ENCODE measurements around the gene CTNNAL1.
A peak's percentile ranks its signal among the peaks of the same experiment; 100 is the strongest.
"Not testable (repeated sequence)": the region's sequence is repeated elsewhere in the genome, so short reads cannot be mapped to it uniquely, and the experiment has no call there.

The CTNNAL1 gene

DNA sequence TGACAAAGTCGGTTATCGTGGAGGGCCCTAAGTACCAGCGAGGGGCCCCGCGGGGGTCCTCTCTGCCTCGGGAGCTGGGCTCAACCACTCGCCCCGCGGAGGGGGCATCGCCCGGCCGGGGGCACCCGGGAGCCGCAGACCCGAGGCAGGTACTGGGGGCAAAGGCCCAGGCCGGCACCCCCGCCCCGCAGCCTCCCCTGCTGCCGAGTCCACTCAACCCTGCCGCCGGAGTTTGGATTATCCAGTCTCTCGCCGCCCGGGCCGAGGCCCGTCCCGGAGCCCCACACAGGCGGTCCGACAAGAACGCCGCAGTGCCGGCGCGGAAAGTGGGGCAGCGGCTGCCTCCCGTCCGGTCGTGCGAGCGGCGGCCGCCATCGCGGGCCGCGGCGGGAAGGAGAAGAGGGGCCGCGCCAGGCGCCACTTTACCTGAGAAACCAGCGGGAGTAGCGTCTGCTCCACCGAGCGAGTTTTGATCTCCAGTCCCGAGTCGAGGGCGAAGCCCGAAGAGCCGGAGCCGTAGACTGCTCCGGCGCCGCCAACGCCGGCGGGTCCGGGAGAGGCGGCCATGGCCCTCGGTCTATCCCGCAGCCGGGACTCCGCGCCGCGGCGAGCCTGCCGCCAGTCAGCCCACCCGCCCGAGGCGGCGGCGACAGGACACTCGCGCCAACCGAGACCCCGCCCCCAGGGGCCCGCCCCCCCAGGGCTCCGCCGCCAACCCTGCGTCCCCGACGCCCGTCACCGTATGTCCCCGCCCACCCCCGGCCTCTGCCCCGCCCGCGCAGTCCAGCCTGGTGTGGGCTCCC, at the start of gene CTNNAL1:
TSS of gene CTNNAL1 (minus strand) at position 624 of the 803 bp plus-strand sequence. CDS start at position 567, 57 bp downstream.
- DNase-seq, result peak; percentile 92

GRCh38 chr9:109062543-109062942, 49.2 kb upstream of the CTNNAL1 start:
- DNase-seq, result no peak

DNA sequence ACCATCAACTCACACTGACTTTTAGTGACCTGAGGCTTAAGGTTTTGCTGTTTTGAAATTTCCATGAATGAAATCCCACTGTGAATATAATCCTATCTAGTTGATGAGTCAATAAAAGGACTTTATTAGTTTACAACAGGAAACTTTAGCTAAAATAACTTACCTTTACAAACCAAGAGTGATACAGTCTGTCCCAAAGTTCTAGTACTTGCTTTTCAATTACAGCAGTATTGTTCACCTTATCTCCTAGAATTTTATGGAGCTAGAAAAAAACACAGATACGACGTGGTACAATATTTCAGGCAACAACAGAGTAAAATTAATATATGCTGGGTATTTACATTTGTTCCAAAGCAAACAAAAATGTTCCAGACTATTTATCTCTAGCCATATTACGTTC, 46.9 kb upstream of the CTNNAL1 start:
- DNase-seq, result no peak

GRCh38 chr9:109053121-109053520, 39.8 kb upstream of the CTNNAL1 start:
- DNase-seq, result not testable (repeated sequence)

GRCh38 chr9:109052416-109052815, 39.1 kb upstream of the CTNNAL1 start:
- DNase-seq, result no peak

DNA sequence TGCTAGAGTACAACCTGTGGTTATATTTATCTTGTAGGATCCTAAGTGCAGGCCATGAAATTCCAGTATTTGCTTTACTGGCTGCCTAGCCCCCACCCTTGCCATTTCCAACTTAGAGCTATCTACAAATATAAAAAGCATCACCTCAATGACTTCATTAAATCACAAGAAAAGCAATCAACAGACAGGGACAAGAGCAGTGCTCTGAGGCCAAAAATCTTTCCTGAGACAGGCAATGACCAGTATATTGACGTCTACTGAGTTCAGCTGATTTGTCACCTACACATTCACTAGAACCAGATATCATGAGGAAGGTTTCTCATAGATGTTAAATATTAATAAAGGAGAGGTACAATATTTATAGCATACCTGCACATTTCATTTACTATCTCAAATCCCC, 38.4 kb upstream of the CTNNAL1 start:
- no peak for DNase-seq

GRCh38 chr9:109050444-109050843, 37.1 kb upstream of the CTNNAL1 start:
- no peak for DNase-seq

- no peak for DNase-seq
Observed at GRCh38 chr9:109048822-109049221, 35.5 kb upstream of the CTNNAL1 start.

GRCh38 chr9:109047259-109047658, 34.0 kb upstream of the CTNNAL1 start:
- no peak for DNase-seq

- no peak for DNase-seq
Observed at GRCh38 chr9:109046346-109046745, 33.0 kb upstream of the CTNNAL1 start.

DNA sequence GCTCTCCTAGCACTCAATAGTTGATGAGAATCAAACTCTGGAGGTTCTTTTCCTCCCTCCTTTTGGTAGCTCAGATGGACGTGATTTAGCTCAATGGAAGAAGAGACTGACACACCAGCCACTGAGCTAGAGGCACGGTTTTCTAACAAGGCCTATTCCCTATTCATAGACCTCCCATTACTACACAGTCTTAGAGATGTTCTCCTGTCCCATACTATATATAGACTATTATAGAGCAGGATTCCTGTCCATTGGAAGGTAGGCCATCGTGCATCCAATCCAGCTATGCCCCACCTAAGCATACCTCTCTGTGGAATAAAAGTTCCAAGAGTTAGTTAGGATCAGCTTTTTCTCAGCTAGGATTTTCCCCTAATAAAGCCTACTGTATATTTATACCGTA, 30.3 kb upstream of the CTNNAL1 start:
- DNase-seq, result no peak

DNA sequence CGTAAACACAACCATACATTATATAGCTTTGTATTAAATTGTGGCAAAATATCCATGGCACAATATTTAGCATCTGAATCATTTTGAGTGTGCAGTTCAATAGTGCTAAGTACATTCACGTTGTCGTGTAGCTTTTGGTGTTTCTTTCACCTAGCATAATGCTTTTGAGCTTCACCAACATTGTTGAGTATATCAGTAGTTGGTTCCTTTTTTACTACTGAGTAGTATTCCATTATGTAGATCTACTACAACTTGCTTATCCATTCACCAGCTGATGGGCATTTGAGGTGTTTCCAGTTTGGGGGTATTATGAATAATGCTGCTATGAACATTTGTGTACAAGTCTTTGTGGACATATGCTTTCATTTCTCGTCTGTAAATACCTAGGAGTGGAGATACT, 27.3 kb upstream of the CTNNAL1 start:
- no peak for DNase-seq

DNA sequence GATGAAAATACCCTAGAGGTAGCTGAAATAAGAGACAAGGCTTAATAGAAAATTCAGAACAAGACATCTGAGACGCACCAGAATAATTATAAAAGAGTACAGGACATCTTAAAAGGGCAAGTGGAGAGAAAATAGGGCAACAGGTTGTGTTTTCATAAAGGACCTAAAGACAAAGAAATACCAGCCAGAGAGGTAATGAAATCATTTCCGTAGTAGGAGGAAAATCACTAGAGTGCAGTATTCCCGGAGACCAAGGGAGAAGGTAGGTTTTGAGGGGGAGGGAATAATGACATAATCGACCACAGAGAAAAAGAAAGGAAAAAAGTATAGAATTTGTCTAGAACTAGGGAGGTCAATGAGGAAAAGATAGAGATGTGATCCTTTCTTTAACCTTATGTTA, 26.2 kb upstream of the CTNNAL1 start:
- DNase-seq, result no peak

DNA sequence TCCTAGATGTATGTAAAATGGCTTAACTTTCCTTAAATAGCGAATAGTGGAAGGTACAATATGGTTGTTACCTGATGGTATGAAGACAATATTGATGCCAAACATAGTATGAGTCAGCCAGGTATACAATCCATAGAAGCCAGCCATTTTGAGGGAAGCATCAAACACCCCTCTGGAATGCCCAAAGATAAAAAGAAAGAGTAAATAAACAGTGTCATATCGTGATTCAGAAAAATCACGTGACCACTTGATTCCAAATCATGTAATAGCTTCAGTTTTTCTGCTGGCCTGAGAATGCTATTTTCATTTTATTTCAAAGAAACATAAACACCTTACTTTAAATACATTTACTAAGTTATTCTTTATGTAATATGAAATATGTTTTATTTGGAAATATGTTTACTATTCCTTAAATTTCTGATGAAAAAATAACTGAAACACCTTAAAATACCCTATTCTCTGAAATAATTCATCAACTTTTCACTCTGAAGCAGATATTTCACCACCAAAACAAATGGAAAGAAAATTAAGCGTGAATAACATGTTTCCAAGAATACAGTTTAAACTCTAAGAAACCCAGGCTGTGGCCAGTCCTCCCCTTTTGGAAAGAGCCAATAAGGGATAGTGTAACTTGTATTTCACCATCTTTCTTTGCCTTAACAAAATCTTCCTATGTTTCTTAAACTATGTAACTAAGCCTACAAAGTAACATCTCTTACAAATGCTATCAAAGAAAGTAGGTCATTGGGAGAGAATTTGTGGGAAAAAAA, 24.8 kb upstream of the CTNNAL1 start:
- DNase-seq, result no peak

DNA sequence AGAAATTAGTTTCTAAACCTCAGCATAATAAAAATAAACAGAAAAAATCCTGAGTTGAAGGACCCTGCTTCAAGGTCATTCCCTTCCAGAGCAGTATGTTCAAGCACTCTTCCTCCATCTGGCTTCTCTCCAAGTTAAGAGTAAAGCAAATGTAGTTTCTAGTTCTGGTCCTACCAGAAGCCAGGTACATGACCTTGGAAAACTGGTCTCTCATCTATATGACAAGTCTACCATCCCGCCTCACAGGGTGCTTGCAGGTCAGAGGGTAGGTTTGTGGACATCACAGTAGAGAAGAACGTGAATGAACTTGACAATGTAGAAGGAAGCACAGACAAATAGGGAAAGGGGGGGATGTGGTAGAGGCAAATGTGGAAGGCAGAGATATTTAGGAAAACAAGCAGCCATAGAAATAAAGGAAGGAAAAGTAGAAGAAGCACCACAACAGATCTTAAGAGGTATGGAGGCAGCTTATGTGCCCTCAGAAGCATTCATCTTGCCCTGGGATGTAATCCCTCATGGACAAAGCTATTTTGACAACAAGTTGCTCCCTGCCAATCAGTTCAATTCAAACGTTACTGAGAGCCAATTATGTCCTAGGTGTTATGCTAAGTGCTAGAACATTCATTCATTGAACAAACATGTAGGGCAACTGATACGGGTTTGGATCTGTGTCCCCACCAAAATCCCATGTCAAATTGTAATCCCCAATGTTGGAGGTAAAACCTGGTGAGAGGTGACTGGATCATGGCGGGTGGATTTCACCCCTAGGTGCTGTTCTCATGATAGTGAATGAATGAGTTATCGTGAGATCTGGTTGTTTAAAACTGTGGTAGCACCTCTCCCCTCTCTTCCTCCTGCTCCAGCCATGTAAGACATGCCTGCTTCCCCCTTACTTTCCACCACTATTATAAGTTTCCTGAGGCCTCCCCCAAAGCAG, 23.7 kb upstream of the CTNNAL1 start:
- no peak for DNase-seq

DNA sequence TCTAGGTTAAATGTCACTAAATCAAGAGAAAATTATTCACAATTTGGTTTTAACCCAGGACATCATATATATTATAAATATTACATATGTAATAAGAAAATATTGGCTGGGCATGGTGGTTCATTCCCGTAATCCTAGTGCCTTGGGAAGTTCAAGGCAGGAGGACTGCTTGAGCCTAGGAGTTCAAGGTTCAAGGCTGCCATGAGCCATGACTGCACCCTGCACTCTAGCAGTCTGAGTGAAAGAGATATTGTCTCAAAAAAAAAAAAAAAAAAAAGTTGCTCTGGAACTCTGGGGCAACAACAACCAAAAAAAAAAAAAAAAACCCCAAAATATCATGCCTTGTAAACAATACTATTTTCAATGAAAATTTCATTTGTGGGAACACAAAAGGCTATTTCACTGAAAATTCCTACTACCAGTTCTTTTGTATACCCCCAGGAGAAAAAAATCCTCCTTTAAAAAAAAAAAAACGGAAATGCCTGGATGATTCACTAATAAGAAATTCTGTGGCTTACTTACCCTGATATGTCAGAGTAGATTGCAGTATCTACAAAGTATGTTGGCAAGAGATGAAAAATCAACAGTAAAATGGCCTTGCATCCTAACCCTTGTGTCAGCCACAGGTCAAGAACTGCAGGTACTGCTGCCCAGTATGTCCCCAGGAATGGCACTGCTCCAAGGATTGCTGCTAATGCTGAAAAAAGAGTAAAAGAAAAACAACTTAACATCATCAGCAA, 22.6 kb upstream of the CTNNAL1 start:
- no peak for DNase-seq

GRCh38 chr9:109033941-109034700, 20.8 kb upstream of the CTNNAL1 start:
- no peak for DNase-seq

- DNase-seq, result no peak
Observed at GRCh38 chr9:109031241-109031640, 17.9 kb upstream of the CTNNAL1 start.

GRCh38 chr9:109030426-109030825, 17.1 kb upstream of the CTNNAL1 start:
- DNase-seq, result no peak

DNA sequence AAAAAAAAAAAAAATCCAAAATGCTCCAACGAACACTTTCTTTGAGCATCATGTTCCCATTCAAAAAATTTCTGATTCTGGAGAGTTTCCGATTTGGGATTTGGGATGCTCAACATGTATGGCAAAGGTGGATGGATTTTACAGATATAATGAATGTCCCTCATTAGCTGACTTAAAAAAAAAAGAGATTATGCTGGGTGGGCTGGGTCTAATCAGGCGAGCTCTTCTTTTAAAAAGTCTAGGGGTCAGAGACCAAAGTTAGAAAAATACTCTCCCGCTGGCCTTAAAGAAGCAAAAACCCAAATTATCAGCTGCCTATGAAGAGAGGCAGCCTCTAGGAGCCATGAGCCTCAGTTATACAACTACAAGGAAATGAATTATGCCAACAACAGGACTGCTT, 15.2 kb upstream of the CTNNAL1 start:
- DNase-seq, result no peak

- DNase-seq, result no peak
Observed at GRCh38 chr9:109027176-109027575, 13.9 kb upstream of the CTNNAL1 start.

DNA sequence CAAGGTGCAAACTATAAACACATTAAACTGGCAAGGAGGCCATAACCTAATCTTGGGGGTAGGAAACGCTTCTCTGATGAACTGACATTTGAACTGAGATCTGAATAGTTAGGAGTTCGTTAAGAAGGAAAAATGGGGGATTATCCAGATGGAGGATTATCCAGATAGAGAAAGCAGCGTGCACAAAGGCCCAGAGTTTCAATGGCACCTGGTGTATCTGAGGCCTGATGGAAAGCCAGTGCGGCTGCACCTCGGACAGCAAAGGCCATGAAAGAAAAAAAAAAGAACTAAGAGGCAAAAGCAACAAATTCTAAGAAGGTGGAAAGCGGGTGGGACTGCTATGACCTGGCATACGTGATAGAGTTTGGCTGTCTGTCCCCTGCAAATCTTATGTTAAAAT, 13.0 kb upstream of the CTNNAL1 start:
- DNase-seq, result no peak

All from CD4-positive, alpha-beta T cell treated with Interleukin-17A for 1 hour (primary cell).